Measurements from ENCODE around the gene SBK1. TPM values are rescaled to one million over a fixed set of nuclear protein-coding genes. Genes with fewer than 3 reads are reported as not detected.

The SBK1 gene
- total and polyA plus RNA-seq, 2 experiments from 2014 or later: not detected

- Histone ChIP-seq H3K79me2 (ENCODE audit: insufficient read depth) (no peaks in the 10 kb centered on the region), H3K9ac (no peak overlapping the region), H3K9me2 (ENCODE audit: insufficient read depth) (no peaks in the 10 kb centered on the region), H3K4me1 (ENCODE audit: insufficient read depth) (no peaks in the 10 kb centered on the region), H2AFZ (no peak overlapping the region), H3K27me3 (replicated peaks; ENCODE audit: insufficient read depth) (no peaks in the 10 kb centered on the region), H3F3A (ENCODE audit: insufficient read depth) (no peaks in the 10 kb centered on the region), H4K20me1 (ENCODE audit: insufficient read depth) (no peaks in the 10 kb centered on the region), H3K4me3 (no peak overlapping the region), H3K9me3 (ENCODE audit: low read depth) (no peaks in the 10 kb centered on the region), H3K36me3 (ENCODE audit: low read depth) (no peaks in the 10 kb centered on the region), H3K4me2 (ENCODE audit: unreplicated experiment) (no peak overlapping the region), H3K27ac (no peak overlapping the region)
- 94 to 100% methylated on average over 13 to 49 of the region's 49 CpGs for WGBS, 2 experiments (ENCODE audit: low coverage in 1 of 2, low lambda C conversion rate in 2 of 2, missing lambda C conversion rate in 2 of 2)
- no peak for DNase-seq
- no peak for TF ChIP-seq EZH2phosphoT487 (IDR thresholded peaks at IDR 0.05; ENCODE audit: insufficient read depth, low read depth)
- TF ChIP-seq EZH2 (IDR thresholded peaks at IDR 0.05; ENCODE audit: insufficient read depth, poor library complexity, severe bottlenecking): no peak
- in situ Hi-C loops (cut with MboI): no loop called here
Measured at GRCh38 chr16:28320741-28321140, 28.4 kb downstream of the SBK1 start.

- no peaks in the 10 kb centered on the region for H4K20me1 ChIP-seq (ENCODE audit: insufficient read depth)
- H3K36me3 ChIP-seq (ENCODE audit: low read depth): no peaks in the 10 kb centered on the region
- no peak overlapping the region for H3K27ac ChIP-seq
- DNase-seq: peak; percentile 63
- no peaks in the 10 kb centered on the region for H3K4me1 ChIP-seq (ENCODE audit: insufficient read depth)
- H3K79me2 ChIP-seq (ENCODE audit: insufficient read depth): no peaks in the 10 kb centered on the region
- no peak overlapping the region for H3K4me3 ChIP-seq
- H3K9me2 ChIP-seq (ENCODE audit: insufficient read depth): no peaks in the 10 kb centered on the region
- no peak overlapping the region for H3K4me2 ChIP-seq (ENCODE audit: unreplicated experiment)
- in situ Hi-C loops (cut with MboI): no loop called here
- no peak for TF ChIP-seq EZH2 (IDR thresholded peaks at IDR 0.05; ENCODE audit: insufficient read depth, poor library complexity, severe bottlenecking)
- no peak for TF ChIP-seq EZH2phosphoT487 (IDR thresholded peaks at IDR 0.05; ENCODE audit: insufficient read depth, low read depth)
- no peaks in the 10 kb centered on the region for H3K27me3 ChIP-seq (replicated peaks; ENCODE audit: insufficient read depth)
- 28 to 40% methylated on average over 10 to 19 of the region's 20 CpGs for WGBS, 2 experiments (ENCODE audit: low coverage in 1 of 2, low lambda C conversion rate in 2 of 2, missing lambda C conversion rate in 2 of 2)
- no peaks in the 10 kb centered on the region for H3K9me3 ChIP-seq (ENCODE audit: low read depth)
- no peak overlapping the region for H2AFZ ChIP-seq
- no peak overlapping the region for H3K9ac ChIP-seq
- H3F3A ChIP-seq (ENCODE audit: insufficient read depth): no peaks in the 10 kb centered on the region
Measured at GRCh38 chr16:28321700-28322411, 29.5 kb downstream of the SBK1 start.

- Histone ChIP-seq H4K20me1 (ENCODE audit: insufficient read depth) (no peaks in the 10 kb centered on the region), H3K9ac (no peak overlapping the region), H3K4me3 (no peak overlapping the region), H3F3A (ENCODE audit: insufficient read depth) (no peaks in the 10 kb centered on the region), H3K9me2 (ENCODE audit: insufficient read depth) (no peaks in the 10 kb centered on the region), H2AFZ (no peak overlapping the region), H3K27me3 (replicated peaks; ENCODE audit: insufficient read depth) (no peaks in the 10 kb centered on the region), H3K4me2 (ENCODE audit: unreplicated experiment) (no peak overlapping the region), H3K9me3 (ENCODE audit: low read depth) (no peaks in the 10 kb centered on the region), H3K4me1 (ENCODE audit: insufficient read depth) (no peaks in the 10 kb centered on the region), H3K79me2 (ENCODE audit: insufficient read depth) (no peaks in the 10 kb centered on the region), H3K27ac (no peak overlapping the region), H3K36me3 (ENCODE audit: low read depth) (no peaks in the 10 kb centered on the region)
- no peak for DNase-seq
- in situ Hi-C loops (cut with MboI): no loop called here
- TF ChIP-seq EZH2phosphoT487 (IDR thresholded peaks at IDR 0.05; ENCODE audit: insufficient read depth, low read depth) (no peak), EZH2 (IDR thresholded peaks at IDR 0.05; ENCODE audit: insufficient read depth, poor library complexity, severe bottlenecking) (no peak)
- 52 to 69% methylated on average over 5 of the region's 5 CpGs for WGBS, 2 experiments (ENCODE audit: low coverage in 1 of 2, low lambda C conversion rate in 2 of 2, missing lambda C conversion rate in 2 of 2)
Measured at GRCh38 chr16:28324235-28324886, 32.0 kb downstream of the SBK1 start.

- Histone ChIP-seq H3K9ac (no peak overlapping the region), H3K4me1 (ENCODE audit: insufficient read depth) (no peaks in the 10 kb centered on the region), H2AFZ (no peak overlapping the region), H3K4me2 (ENCODE audit: unreplicated experiment) (no peak overlapping the region), H3K79me2 (ENCODE audit: insufficient read depth) (no peaks in the 10 kb centered on the region), H3K4me3 (no peak overlapping the region), H3K9me3 (ENCODE audit: low read depth) (no peaks in the 10 kb centered on the region), H3F3A (ENCODE audit: insufficient read depth) (no peaks in the 10 kb centered on the region), H4K20me1 (ENCODE audit: insufficient read depth) (no peaks in the 10 kb centered on the region), H3K9me2 (ENCODE audit: insufficient read depth) (no peaks in the 10 kb centered on the region), H3K36me3 (ENCODE audit: low read depth) (no peaks in the 10 kb centered on the region), H3K27me3 (replicated peaks; ENCODE audit: insufficient read depth) (no peaks in the 10 kb centered on the region), H3K27ac (no peak overlapping the region)
- in situ Hi-C loops (cut with MboI): no loop called here
- no peak for DNase-seq
- 65 to 73% methylated on average over 3 of the region's 3 CpGs for WGBS, 2 experiments (ENCODE audit: low coverage in 1 of 2, low lambda C conversion rate in 2 of 2, missing lambda C conversion rate in 2 of 2)
- TF ChIP-seq EZH2phosphoT487 (IDR thresholded peaks at IDR 0.05; ENCODE audit: insufficient read depth, low read depth) (no peak), EZH2 (IDR thresholded peaks at IDR 0.05; ENCODE audit: insufficient read depth, poor library complexity, severe bottlenecking) (no peak)
Measured at GRCh38 chr16:28324887-28325279, 32.6 kb downstream of the SBK1 start.
